Measurements from ENCODE around the gene NALCN.

GRCh38 chr13:101209206-101209893, 207.0 kb downstream of the NALCN start:
- TF ChIP-seq, protein P1, sequence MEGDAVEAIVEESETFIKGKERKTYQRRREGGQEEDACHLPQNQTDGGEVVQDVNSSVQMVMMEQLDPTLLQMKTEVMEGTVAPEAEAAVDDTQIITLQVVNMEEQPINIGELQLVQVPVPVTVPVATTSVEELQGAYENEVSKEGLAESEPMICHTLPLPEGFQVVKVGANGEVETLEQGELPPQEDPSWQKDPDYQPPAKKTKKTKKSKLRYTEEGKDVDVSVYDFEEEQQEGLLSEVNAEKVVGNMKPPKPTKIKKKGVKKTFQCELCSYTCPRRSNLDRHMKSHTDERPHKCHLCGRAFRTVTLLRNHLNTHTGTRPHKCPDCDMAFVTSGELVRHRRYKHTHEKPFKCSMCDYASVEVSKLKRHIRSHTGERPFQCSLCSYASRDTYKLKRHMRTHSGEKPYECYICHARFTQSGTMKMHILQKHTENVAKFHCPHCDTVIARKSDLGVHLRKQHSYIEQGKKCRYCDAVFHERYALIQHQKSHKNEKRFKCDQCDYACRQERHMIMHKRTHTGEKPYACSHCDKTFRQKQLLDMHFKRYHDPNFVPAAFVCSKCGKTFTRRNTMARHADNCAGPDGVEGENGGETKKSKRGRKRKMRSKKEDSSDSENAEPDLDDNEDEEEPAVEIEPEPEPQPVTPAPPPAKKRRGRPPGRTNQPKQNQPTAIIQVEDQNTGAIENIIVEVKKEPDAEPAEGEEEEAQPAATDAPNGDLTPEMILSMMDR (IDR thresholded peaks at IDR 0.05; ENCODE audit: low read depth, low read length, missing input control): no peak
- no peak for TF ChIP-seq SP1 (IDR thresholded peaks at IDR 0.05)
- no peak for TF ChIP-seq REST (IDR thresholded peaks at IDR 0.05)
- no peak for TF ChIP-seq RXRA (IDR thresholded peaks at IDR 0.05)
- no peak for TF ChIP-seq ATF3 (IDR thresholded peaks at IDR 0.05)
- no peak for TF ChIP-seq JUND (IDR thresholded peaks at IDR 0.05)
- TF ChIP-seq ZBTB33 (IDR thresholded peaks at IDR 0.05): no peak
- TF ChIP-seq EGR1 (IDR thresholded peaks at IDR 0.05; ENCODE audit: low read depth in 2 of 2): no peak
- no peak for TF ChIP-seq FOXA1 (IDR thresholded peaks at IDR 0.05)
- TF ChIP-seq TAF1 (conservative IDR thresholded peaks at IDR 0.05): no peak
- TF ChIP-seq GABPA (IDR thresholded peaks at IDR 0.05 in 1 of 2, conservative IDR thresholded peaks at IDR 0.05 in 1 of 2): no peak
- no peak for TF ChIP-seq RAD21 (IDR thresholded peaks at IDR 0.05)
- TF ChIP-seq, protein P2, sequence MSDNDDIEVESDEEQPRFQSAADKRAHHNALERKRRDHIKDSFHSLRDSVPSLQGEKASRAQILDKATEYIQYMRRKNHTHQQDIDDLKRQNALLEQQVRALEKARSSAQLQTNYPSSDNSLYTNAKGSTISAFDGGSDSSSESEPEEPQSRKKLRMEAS (IDR thresholded peaks at IDR 0.05): no peak

Data from liver (tissue), 3 donors.